ENCODE results near the gene ABRACL. TPM values are rescaled to one million over a fixed set of nuclear protein-coding genes. Genes with fewer than 3 reads are reported as not detected.

Gene ABRACL
- polyA plus RNA-seq, 1 donor = 15.4 TPM

GRCh38 chr6:139055709-139056108, 27.2 kb downstream of the ABRACL start:
- DNase-seq = no peak

- no peak for DNase-seq
Measured at GRCh38 chr6:139058029-139058428, 29.5 kb downstream of the ABRACL start.

GRCh38 chr6:139060332-139060731, 31.8 kb downstream of the ABRACL start:
- DNase-seq = no peak

- DNase-seq = no peak
Measured at GRCh38 chr6:139062932-139063646, 34.5 kb downstream of the ABRACL start.

GRCh38 chr6:139064981-139065665, 36.6 kb downstream of the ABRACL start:
- no peak for DNase-seq

- no peak for DNase-seq
Measured at GRCh38 chr6:139066080-139066479, 37.5 kb downstream of the ABRACL start.

- no peak for DNase-seq
Measured at GRCh38 chr6:139068846-139069245, 40.3 kb downstream of the ABRACL start.

GRCh38 chr6:139073118-139073517, 44.6 kb downstream of the ABRACL start:
- no peak for DNase-seq

GRCh38 chr6:139079018-139079417, 50.5 kb downstream of the ABRACL start:
- no peak for DNase-seq

- DNase-seq = no peak
Measured at GRCh38 chr6:139080255-139080920, 51.8 kb downstream of the ABRACL start.

GRCh38 chr6:139081471-139081870, 52.9 kb downstream of the ABRACL start:
- no peak for DNase-seq

GRCh38 chr6:139082370-139082769, 53.8 kb downstream of the ABRACL start:
- DNase-seq = no peak

- DNase-seq = no peak
Measured at GRCh38 chr6:139091826-139092225, 63.3 kb downstream of the ABRACL start.

Other genes starting within 250 kb of the ABRACL start
- gene ECT2L, start 232.7 kb upstream of the ABRACL start, polyA plus RNA-seq (ENCODE audit: insufficient read length) = 0.17 TPM
- gene REPS1, start 40.5 kb upstream of the ABRACL start, polyA plus RNA-seq (ENCODE audit: insufficient read length) = 41.8 TPM
- 18.2 TPM for gene HECA, start 106.3 kb downstream of the ABRACL start, polyA plus RNA-seq (ENCODE audit: insufficient read length)

Data from hindlimb muscle (tissue), 1 donor.